ENCODE results near the gene FUNDC2.
"Not testable (repeated sequence)": the region's sequence is repeated elsewhere in the genome, so short reads cannot be mapped to it uniquely, and the experiment has no call there.

FUNDC2 gene, protein sequence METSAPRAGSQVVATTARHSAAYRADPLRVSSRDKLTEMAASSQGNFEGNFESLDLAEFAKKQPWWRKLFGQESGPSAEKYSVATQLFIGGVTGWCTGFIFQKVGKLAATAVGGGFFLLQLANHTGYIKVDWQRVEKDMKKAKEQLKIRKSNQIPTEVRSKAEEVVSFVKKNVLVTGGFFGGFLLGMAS

DNA sequence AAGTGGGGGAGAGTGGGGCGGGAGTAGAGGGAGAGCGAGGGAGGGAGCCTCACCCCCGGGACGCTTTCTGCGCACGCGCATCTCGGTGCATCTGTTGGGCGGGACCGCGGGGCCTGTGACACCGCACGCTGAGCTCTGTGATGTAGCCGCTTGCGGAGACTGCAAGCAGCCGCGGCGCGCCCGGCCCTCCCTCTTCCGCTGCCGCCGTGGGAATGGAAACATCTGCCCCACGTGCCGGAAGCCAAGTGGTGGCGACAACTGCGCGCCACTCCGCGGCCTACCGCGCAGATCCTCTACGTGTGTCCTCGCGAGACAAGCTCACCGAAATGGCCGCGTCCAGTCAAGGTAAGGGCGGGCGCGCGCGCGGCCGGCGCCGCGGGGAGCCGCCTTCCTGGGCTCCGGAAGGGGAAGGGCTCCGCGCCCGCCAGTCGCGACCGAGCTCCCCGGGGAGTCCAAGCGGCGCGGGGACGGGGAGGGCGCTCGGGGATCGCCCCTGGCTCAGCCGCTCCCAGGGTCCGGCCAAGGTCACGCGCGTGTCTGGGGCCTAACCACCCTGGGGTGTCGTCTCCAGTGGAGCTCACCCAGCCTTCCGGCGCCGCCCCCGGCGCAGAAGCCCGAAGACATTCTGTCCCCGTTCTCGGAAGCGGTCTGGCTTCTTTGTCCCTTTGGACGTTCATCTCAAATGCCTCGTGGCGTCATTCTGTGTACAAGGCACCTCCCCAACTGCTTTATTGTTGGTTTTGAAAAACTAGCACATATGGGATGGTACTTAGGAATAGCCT, at the start of gene FUNDC2:
Gene FUNDC2 (plus strand): TSS at position 118 of the 782 bp plus-strand sequence. CDS start 95 bp downstream, at position 213.
- peak; percentile 33 to 94 (median 85) for DNase-seq

DNA sequence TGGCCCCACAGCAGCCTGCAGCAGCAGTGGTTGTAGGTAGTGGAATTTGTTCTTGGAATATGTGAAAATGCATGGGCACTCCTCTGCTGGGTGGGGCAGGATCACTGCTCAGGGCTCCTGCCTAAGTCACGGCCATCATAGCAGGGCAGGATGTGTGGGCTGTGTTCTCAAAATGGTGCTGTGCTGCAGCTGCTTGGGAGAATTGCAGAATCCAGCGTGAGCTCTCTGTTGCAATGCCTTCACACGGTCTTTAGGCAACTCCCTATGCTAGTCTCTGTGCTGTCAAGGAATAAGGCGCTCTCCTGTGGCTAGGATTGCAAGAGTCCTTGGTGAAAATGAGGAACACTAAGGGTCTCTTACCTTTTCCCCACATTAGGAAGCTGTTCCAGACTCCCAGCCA, 47.0 kb upstream of the FUNDC2 start:
- no peak for DNase-seq

DNA sequence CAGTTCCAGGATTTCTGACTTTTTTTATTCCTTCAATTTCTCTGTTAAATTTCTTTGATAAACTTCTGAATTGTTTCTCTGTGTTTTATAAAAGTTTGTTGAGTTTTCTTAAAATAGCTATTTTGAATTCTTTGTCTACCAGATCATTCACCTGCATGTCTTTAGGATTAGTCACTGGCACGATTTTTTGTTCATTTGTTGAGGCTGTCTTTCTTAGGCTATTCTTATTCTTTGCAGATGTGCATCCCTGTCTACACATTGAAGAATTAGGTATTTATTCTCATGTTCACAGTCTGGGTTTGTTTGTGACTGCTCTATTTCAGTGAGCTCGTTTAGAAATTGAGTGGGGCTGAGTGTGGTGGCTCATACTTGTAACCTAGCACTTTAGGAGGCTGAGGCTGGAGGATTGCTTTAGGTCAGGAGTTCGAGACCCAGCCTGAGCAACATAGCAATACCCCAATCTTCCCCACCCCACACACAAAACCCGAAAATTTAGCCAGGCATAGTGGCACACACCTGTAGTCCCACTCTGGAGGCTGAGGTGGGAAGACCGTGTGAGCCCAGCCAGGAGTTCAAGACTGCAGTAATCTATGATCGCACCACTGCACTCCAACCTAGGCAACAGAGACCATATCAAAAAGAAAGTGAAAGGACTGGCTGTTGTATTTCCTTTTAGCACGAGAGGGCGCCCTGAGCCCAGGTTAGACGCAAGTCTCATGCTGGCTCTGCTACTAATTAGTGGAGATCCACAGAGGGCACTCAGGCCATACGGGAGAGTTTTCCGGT, 46.1 kb upstream of the FUNDC2 start:
- DNase-seq, result peak in 45 of 56 donors; percentile 0 to 78 (median 34)

- peak in 1 of 56 donors; percentile 1 for DNase-seq
These were observed 45.6 kb upstream of the FUNDC2 start for GRCh38 chrX:154981116-154981411.

DNA sequence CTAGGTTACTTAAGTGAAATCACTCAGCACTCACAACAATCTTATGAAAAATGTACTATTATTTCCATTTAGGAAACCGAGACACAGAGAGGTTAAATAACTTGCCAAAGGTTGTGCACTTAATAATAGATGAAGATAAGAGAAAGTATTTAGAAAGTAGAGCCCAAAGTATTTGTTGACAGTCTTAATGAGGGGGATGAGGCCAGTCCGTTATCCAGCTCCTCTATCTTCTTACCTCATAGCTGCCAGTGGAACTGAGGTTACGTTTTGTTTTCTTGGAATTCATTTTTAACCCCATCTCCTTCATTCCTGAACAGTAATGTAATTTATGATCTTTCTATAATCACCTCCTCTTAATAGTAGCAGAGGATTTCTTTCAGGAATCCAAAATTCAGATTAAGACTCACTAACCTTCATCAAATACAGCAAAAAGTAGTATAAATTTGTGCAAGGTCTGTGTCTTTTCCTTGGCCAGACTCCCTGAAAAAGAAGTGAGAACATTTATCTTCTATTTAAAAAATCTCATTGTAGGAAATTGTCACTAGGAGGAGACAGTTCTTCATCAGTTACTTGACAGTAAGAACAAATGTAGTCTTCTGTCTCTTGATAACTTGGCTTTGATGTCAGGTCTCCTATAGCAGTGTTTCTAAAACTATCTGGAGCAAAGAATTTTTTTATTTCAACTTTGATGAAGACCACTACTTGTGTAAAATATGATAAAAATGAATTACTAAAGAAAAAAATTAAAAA, 39.6 kb upstream of the FUNDC2 start:
- DNase-seq, result no peak

DNA sequence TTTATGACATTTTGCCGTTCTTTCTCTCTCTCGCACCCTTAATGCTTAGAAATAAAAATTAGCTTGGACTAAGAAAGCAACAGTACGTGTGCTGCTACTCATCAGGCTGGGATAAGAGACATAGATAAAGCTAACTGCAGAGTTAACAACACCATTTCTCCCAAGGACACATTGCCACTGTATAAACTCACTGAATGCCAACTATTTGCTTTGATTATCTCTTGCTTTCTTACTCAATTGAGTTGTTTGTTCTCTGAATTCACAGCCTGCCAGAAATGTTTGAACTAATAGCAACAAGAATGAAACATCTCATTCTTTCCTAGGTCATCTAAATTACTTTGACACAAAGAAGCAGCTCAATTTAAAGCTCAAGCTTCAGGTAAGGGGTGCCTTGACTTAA, 38.7 kb upstream of the FUNDC2 start:
- DNase-seq, result no peak

GRCh38 chrX:154988719-154989118, 37.9 kb upstream of the FUNDC2 start:
- DNase-seq, result no peak

GRCh38 chrX:154990496-154990895, 36.1 kb upstream of the FUNDC2 start:
- no peak for DNase-seq

GRCh38 chrX:154991039-154991438, 35.6 kb upstream of the FUNDC2 start:
- DNase-seq, result no peak

GRCh38 chrX:154991476-154991875, 35.2 kb upstream of the FUNDC2 start:
- no peak for DNase-seq

DNA sequence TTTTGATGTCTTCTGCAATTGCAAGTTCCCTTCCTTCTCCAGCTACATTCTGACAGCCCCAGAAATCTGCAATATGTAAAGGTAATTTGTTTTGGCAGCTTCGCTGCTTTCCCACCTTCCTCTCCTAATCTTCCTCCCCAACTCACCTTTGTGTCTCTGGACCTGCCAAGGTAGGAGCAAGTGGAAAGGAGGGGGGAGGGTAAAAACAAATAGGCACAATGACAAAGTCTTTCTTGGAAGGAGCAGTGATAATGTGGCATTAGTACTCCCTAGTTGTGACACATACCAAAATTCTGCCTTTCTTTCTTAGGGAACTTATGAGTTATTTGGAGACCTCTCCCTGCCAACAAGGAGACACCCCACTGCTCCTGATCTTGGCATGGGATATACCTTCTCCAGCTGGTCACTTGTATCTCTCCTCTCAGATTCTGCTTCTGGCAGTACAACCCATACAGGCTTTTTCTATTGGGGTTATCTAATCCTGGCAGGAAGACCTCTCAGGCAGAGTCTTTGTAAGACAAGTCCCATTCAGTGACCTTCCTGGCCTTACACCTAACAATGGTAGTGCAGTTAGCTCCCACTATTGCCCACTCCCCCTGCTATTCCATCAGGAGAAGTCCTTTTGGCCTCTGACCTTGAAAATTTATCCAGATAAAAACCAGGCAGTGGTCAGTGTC, 28.3 kb upstream of the FUNDC2 start:
- DNase-seq, result no peak

GRCh38 chrX:155000841-155001240, 25.8 kb upstream of the FUNDC2 start:
- no peak for DNase-seq

DNA sequence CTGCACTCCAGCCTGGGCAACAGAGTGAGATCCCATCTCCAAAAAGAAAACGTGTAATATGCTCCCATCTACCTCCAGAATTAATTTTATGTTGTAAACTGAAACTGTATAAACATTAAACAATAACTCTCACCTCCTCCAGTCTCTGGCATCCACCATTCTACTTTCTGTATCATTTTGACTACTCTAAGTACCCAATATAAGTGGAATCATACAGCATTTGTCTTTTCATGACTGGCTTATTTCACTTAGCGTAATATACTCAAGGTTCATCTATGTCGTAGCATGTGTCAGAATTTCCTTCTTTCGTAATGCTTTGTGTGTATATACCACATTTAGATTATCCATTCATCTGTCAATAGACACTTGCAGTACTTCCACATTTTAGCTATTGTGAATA, 24.8 kb upstream of the FUNDC2 start:
- DNase-seq, result no peak

GRCh38 chrX:155005190-155005589, 21.5 kb upstream of the FUNDC2 start:
- DNase-seq, result no peak

DNA sequence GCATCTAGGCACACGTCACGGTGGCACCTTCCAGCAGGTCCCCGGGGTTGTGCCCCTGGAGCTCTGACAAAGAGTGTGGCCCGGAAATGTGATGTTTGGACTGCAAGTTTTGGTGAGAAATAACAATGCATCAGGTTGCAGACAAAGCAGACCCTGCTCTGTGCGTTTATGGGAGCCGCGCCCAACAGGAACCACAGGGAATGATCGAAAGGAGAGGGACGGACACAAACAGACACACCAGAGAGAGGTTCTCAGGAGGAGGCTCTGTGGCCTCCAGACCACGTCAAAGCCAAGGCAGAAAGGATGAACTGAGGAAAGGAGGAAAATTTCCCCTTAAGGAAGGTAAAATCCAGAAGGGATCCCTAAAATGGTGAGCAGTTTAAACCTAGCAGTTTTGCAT, 20.3 kb upstream of the FUNDC2 start:
- DNase-seq, result not testable (repeated sequence)

- DNase-seq, result not testable (repeated sequence)
These were observed 19.6 kb upstream of the FUNDC2 start for GRCh38 chrX:155006913-155007671.

DNA sequence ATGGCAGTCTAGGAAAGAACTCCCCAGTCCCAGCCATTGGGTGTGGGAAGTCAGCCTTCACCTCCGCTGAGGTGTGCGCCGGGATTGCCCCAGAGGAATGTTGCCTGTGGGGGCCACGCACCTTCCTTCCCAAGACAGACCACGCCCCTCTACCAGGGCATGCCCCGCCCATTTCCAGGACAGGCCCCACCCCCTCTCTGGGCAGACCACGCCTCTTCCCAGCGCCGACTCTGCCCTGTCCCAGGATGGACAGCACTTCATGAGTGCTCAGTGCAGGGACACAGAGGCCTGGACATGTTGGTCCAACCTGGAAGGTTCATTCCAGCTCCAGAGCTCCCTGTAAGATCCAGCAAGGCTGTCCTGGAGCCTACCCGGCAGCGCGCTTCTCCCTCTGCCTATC, 18.1 kb upstream of the FUNDC2 start:
- DNase-seq, result not testable (repeated sequence)

DNA sequence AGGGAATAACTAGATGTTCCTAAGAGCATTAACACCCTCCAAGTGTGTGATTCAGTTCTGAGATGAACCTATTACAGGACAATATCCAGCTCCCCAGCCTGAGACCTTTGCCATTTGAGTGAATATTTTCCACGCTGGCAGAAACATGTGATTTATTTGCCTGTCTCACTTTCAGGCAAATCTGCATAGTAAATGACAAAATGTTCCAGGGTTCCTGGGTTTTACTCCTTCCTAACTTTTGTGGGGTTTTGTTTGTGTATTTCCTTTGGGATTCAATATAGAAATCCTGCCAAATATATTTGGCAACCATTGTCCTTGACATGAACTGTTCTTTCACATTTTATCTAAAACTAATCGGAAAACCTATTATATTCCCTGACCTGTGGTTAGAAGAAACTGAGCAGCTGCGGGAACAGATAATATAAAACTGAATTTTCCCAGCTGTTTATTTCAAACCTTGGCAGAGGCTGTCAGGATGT, 16.6 kb upstream of the FUNDC2 start:
- no peak for DNase-seq

- DNase-seq, result no peak
These were observed 6.1 kb upstream of the FUNDC2 start for GRCh38 chrX:155020591-155020990.

DNA sequence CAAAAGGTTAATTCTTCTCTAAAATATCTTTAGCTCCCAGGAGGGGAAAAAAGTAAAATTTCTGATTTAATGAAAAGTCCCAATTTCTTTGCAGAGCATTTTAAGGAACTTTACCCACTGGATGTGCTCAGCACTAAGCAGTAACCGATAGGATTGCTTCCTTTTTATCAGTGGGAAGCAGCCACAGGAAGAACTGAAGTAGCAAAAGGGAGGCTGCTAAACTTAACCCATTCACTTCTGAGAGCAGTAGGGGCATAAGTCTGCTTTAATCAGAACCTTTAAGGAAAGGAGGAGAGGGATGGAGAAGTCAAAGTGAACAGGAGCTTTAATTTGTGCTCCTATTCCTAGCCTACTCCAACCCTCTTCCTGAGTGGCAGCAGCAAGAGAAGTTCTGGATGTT, 4.1 kb upstream of the FUNDC2 start, which contains the start of gene F8:
Gene F8 (minus strand): TSS at position 139 of the 400 bp plus-strand sequence. CDS start 171 bp downstream, outside the sequence.
- DNase-seq, result no peak

Data from nucleus accumbens (tissue), 56 donors.